ENCODE measurements around the gene RFX8. TPM values are rescaled to one million over a fixed set of nuclear protein-coding genes. Genes with fewer than 3 reads are reported as not detected.
"Not testable (repeated sequence)": the region's sequence is repeated elsewhere in the genome, so short reads cannot be mapped to it uniquely, and the experiment has no call there.

Gene RFX8
- total RNA-seq, 1 donor from 2014 or later: not detected

DNA sequence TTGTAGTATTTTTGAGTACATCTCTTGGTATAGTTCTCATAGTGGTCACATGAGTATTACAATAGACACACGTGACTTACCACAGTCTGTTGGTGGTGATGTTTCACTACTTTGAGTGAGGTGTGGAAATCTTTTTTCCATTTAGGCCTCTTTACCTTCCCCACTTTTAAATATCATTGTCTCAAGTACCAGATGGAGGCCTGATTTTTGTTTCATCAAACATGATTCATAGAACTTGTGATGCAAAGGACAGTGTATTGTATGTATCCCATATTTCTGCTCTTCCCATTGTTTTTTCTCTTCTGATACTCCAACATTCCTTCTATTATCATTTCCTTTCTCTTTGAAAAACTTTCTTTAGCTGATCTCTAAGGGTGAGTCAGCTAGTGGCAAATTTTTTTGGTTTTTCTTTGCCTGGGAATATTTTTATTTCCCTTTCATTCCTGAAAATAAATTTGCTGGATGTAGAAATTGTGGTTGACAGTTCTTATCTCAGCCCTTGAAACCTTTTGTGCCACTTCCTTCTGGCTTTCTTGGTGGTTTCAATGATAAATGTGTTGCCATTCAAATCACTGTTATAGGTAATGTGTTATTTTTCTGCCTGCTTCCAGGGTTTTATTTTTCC lies 32.8 kb downstream of the RFX8 start:
- Histone ChIP-seq H3K36me3 (no peaks in the 10 kb centered on the region), H3K4me1 (no peaks in the 10 kb centered on the region), H3K27ac (no peak overlapping the region), H3K9me3 (no peaks in the 10 kb centered on the region), H3K4me3 (no peak overlapping the region), H3K27me3 (ENCODE audit: low read depth) (no peaks in the 10 kb centered on the region)
- ATAC-seq (no peak), DNase-seq (no peak)
- intact Hi-C loops (cut with DNase I): no loop called here
- TF ChIP-seq, protein P1, sequence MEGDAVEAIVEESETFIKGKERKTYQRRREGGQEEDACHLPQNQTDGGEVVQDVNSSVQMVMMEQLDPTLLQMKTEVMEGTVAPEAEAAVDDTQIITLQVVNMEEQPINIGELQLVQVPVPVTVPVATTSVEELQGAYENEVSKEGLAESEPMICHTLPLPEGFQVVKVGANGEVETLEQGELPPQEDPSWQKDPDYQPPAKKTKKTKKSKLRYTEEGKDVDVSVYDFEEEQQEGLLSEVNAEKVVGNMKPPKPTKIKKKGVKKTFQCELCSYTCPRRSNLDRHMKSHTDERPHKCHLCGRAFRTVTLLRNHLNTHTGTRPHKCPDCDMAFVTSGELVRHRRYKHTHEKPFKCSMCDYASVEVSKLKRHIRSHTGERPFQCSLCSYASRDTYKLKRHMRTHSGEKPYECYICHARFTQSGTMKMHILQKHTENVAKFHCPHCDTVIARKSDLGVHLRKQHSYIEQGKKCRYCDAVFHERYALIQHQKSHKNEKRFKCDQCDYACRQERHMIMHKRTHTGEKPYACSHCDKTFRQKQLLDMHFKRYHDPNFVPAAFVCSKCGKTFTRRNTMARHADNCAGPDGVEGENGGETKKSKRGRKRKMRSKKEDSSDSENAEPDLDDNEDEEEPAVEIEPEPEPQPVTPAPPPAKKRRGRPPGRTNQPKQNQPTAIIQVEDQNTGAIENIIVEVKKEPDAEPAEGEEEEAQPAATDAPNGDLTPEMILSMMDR (IDR thresholded peaks at IDR 0.05): no peak

DNA sequence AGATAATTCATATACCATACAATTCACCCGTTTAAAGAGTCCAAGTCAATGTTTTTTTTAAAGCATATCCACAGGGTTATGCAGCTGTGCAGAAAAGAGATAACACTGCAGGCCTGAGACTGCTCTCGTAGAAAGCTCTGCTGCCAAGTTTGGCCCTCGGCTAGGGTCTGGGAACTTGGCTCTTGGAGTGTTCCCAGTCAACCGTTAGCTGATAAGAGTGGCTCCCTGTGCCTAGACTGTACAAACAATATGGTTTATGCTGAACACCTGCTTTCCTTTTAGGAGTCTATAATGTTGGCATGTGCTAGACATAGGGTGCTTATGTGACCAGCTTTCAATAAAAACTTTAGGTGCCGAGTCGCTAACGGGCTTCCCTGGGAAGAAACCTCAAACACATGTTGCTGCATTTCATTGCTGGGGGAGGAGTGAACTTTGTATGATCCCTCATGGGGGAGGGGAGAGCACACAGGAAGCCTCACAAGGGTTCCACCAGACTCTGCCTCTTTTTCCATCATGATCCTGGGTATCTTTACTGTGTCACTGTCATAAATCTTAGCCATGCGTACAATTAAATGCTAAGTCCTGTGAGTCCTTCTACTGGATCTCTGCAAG lies 34.7 kb downstream of the RFX8 start:
- Histone ChIP-seq H3K9me3 (no peaks in the 10 kb centered on the region), H3K27me3 (ENCODE audit: low read depth) (no peaks in the 10 kb centered on the region), H3K4me1 (no peaks in the 10 kb centered on the region), H3K36me3 (no peaks in the 10 kb centered on the region), H3K4me3 (no peak overlapping the region), H3K27ac (no peak overlapping the region)
- DNase-seq (no peak), ATAC-seq (no peak)
- intact Hi-C loops (cut with DNase I): no loop called here
- TF ChIP-seq, protein P1 (IDR thresholded peaks at IDR 0.05): no peak

- Histone ChIP-seq H3K4me1 (no peaks in the 10 kb centered on the region), H3K4me3 (no peak overlapping the region), H3K36me3 (no peaks in the 10 kb centered on the region), H3K27me3 (ENCODE audit: low read depth) (no peaks in the 10 kb centered on the region), H3K9me3 (no peaks in the 10 kb centered on the region), H3K27ac (no peak overlapping the region)
- DNase-seq: no peak
- TF ChIP-seq, protein P1 (IDR thresholded peaks at IDR 0.05): no peak
- ATAC-seq: no peak
- intact Hi-C loops (cut with DNase I): no loop called here
Observed at GRCh38 chr2:101439716-101440115, 35.2 kb downstream of the RFX8 start.

GRCh38 chr2:101438555-101438954 lies 36.4 kb downstream of the RFX8 start:
- DNase-seq; intact Hi-C loops (cut with DNase I); ATAC-seq; H3K4me3 ChIP-seq; H3K9me3 ChIP-seq; H3K27ac ChIP-seq; H3K27me3 ChIP-seq (ENCODE audit: low read depth); H3K4me1 ChIP-seq; H3K36me3 ChIP-seq: not testable (repeated sequence)

DNA sequence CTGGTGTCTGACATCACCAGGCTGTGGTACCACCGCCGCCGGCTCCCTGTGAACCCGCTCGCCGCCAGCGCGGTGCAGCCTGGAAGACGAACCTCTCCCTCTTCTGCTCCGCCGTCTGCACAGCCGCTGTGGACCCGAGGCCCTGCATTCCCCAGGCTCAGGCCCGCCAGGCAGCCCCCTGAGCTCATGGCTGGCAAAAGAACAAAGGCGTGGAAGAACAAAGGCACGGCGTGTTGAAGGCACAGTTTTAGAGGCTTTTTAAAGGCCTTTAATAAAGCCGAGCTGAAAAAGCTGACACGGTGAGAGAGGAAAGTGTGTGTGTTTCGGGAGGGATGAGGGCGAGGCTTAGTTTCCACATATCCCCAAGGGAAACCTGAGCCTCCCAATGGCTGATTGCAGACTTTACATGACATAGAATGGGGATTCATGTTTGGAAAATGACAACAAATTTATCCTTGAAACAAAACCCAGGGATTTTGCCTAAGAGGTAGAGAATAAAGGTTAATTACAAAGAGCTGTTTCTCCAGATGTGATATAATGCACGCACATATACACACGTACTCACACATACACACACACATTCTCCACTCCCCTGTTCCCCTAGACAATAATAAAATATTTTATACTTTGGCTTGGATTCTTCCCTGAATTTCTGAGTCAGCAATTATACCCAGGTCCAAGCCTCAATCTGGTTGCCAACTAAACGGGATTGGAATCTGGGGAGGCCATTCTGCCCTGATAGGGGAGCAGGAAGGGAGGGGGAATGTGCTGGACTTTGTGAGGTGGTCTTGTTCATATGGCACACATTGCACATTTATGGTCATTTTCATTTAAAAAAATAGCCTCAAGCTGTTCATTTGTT lies 39.7 kb downstream of the RFX8 start:
- Histone ChIP-seq H3K9me3 (no peaks in the 10 kb centered on the region), H3K27ac (no peak overlapping the region), H3K27me3 (ENCODE audit: low read depth) (no peaks in the 10 kb centered on the region), H3K4me3 (no peak overlapping the region), H3K36me3 (no peaks in the 10 kb centered on the region), H3K4me1 (no peaks in the 10 kb centered on the region)
- ATAC-seq (no peak), DNase-seq (no peak)
- TF ChIP-seq, protein P1 (IDR thresholded peaks at IDR 0.05): no peak
- intact Hi-C loops (cut with DNase I): no loop called here

- intact Hi-C loops (cut with DNase I): no loop called here
Observed at GRCh38 chr2:101433465-101433864, 41.4 kb downstream of the RFX8 start.

More at GRCh38 chr2:101433465-101433864, 41.4 kb downstream of the RFX8 start:
- Histone ChIP-seq H3K4me1 (no peaks in the 10 kb centered on the region), H3K36me3 (no peaks in the 10 kb centered on the region), H3K4me3 (no peak overlapping the region), H3K9me3 (no peaks in the 10 kb centered on the region), H3K27me3 (ENCODE audit: low read depth) (no peaks in the 10 kb centered on the region), H3K27ac (no peak overlapping the region)
- DNase-seq: no peak
- TF ChIP-seq, protein P1 (IDR thresholded peaks at IDR 0.05): no peak
- ATAC-seq: no peak
